Skeletal muscle satellite cell (primary cell): ENCODE measurements around the gene PPP2R3B.
A peak's percentile ranks its signal among the peaks of the same experiment; 100 is the strongest.

Experiments used
- H3K27me3 ChIP-seq: 2 replicates; pipeline ENCODE4 v1.7.0; 2013; ENCODE audit warnings: low read length; ENCODE audit not compliant: control insufficient read depth, insufficient read depth
- H3K36me3 ChIP-seq: 2 replicates; pipeline ENCODE4 v1.7.0; 2013; ENCODE audit warnings: mild to moderate bottlenecking, control low read depth, low read length; ENCODE audit not compliant: insufficient read depth
- H3K4me1 ChIP-seq: 2 replicates; pipeline ENCODE4 v1.7.0; 2013; ENCODE audit warnings: low read length; ENCODE audit not compliant: control insufficient read depth, insufficient read depth
- H3K4me2 ChIP-seq: 2 replicates; pipeline ENCODE4 v1.7.0; 2013; ENCODE audit warnings: mild to moderate bottlenecking, low read length
- H3K4me3 ChIP-seq: 2 replicates; pipeline ENCODE4 v1.7.0; 2013; ENCODE audit warnings: low read length
- H3K9ac ChIP-seq: 2 replicates; pipeline ENCODE4 v1.7.0; 2013; ENCODE audit warnings: mild to moderate bottlenecking, low read depth, low read length, moderate library complexity
- H3K9me3 ChIP-seq: replicated peaks from 2 replicates; pipeline ENCODE4 v1.7.0; 2013; ENCODE audit warnings: mild to moderate bottlenecking, control low read depth, low read length

Gene PPP2R3B

DNA sequence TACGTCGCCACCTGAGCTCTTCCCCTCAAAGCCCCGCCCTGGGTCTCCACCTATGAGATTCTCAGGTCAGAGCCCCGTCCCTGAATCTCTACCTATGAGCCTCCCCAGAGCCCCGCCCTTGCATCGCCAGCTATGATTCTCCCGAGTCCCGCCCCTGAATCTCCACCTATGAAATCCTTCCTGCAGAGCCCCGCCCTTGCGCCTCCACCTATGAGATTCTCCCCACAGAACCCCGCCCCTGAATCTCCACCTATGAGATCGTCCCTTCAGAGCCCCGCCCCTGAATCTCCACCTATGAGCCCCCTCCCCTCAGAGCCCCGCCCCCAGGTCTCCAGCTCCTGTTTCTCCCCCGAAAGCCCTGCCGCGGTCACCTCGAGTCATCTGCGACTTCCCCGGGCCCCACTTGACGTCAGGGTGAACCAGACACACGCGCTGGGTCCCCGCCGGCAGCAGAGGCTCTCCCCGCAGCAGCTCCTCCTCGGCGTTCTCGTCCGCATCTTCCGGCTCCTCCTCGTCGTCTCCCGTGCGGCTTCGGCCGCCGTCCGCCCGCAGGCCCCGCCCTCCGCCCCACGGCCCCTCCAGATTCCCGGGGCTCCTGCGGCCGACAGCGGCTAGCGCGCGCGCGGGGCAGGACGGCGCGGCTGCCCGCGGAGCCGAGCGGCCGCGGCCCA is 68.5 kb downstream of the PPP2R3B start:
- Histone ChIP-seq H3K4me3 (peak overlapping the region; percentile 95), H3K27me3 (no peaks in the 10 kb centered on the region), H3K4me1 (no peaks in the 10 kb centered on the region), H3K9ac (peak overlapping the region; percentile 95), H3K9me3 (no peaks in the 10 kb centered on the region), H3K36me3 (peaks cover 23% of the 10 kb centered on the region), H3K4me2 (peak overlapping the region; percentile 82)

DNA sequence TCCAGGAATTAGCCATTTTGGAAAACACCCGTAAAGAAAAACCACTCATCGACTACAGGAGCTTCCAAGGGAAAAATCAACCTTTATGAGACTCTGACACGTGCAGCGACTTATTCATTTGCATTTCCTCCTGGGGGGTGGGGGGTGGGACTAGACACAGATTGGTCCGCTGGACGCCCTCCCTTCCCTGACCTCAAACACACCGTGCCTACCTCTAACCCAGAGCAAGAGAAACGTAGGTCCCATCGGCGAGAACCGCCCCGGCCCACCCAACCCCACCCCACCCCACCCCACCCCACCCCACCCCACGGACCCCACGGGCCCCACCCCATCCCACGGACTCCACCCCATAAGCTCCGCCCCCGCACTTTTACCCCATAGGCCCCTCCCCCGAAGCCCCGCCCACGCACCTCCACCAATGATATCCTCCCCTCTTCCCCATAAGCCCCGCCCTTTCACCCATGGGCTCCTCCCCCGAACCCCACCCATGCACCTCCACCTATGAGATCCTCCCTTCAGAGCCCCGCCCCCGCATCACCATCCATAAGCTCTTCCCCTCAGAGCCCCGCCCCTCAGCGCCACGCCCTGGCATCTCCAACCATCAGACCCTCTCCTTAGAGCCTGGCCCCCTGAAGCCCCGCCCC is 69.2 kb downstream of the PPP2R3B start:
- Histone ChIP-seq H3K4me2 (peak overlapping the region; percentile 74), H3K9ac (peak overlapping the region; percentile 17), H3K36me3 (peaks cover 29% of the 10 kb centered on the region), H3K27me3 (no peaks in the 10 kb centered on the region), H3K4me3 (peak overlapping the region; percentile 71), H3K9me3 (no peaks in the 10 kb centered on the region), H3K4me1 (no peaks in the 10 kb centered on the region)

DNA sequence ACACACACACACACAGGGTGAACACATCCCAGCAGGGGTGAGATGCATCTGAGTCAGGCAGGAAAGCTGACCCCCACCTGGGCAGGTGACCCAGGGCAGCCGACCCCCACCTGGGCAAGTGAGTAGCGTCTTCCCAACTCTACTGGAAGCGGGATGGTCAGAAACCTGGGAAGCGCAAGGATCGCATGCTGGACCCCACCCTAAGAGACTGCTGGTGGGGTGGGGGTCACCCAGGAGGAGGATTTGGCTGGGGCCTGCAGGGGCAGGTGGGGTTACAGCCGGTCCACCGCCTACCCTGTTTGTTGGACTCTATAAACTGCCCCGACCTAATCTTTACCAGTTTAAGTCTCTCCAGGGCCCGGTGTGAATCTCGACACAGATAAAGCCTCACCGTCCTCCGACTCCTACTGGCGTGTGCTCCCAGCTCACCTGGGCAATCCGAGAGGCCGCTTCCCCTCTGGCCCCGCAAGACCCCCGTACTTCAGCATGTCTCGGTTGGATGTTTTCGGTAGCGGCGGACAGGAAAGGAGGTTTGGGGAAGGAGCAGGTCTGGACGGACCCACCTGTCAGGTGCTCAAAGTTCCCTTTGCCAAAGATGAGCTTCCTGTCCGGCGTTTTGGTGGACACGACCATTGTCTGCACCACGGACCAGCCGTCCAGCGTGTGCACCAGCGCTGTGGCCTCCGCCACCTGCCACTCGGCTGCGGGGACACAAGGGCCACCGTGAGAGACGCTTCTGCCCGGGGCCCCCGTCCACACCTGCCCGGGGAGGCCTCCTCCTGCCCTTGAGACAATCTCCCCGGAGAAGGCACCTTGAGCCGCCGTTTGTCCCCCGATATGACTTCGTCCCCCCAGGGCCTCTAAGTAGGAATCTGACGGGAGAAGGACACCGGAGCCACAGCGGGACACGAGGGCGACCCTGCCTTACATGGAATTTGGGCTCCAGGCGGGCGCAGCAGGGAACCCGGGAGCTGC is 70.1 kb downstream of the PPP2R3B start:
- no peak overlapping the region for H3K4me3 ChIP-seq
- H3K9ac ChIP-seq, result no peak overlapping the region
- H3K9me3 ChIP-seq, result no peaks in the 10 kb centered on the region

GRCh38 chrX:314781-315595 is 71.7 kb downstream of the PPP2R3B start:
- Histone ChIP-seq H3K4me3 (no peak overlapping the region), H3K4me1 (no peaks in the 10 kb centered on the region), H3K9ac (no peak overlapping the region), H3K9me3 (no peaks in the 10 kb centered on the region), H3K4me2 (no peak overlapping the region), H3K36me3 (peaks cover 52% of the 10 kb centered on the region), H3K27me3 (no peaks in the 10 kb centered on the region)

More for the DNA sequence above, 70.1 kb downstream of the PPP2R3B start:
- H3K4me1 ChIP-seq, result no peaks in the 10 kb centered on the region
- no peaks in the 10 kb centered on the region for H3K27me3 ChIP-seq
- peak overlapping the region; percentile 37 for H3K4me2 ChIP-seq
- peaks cover 38% of the 10 kb centered on the region for H3K36me3 ChIP-seq

DNA sequence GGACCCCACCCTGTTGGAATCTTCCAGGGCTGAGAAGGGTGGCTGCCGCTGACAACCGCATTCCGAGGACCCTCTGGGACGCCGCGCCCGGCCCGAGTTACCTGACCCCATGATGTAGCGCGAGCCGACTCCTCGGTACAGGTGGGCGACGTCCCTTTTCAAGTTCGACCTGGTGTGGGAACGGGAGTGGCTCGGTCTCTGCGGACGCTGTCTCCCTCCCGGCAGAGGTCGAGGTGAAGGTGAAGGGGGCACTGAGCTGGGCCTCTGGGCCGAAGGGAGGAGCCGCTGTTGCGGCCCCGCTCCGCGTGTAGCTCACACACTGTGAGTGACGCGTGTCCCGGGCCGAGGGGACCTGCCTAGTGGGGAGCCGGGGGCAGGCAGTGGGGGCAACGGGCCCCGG is 72.7 kb downstream of the PPP2R3B start:
- Histone ChIP-seq H3K4me1 (no peaks in the 10 kb centered on the region), H3K4me2 (no peak overlapping the region), H3K4me3 (no peak overlapping the region), H3K9ac (no peak overlapping the region), H3K9me3 (no peaks in the 10 kb centered on the region), H3K27me3 (no peaks in the 10 kb centered on the region), H3K36me3 (peaks cover 56% of the 10 kb centered on the region)

DNA sequence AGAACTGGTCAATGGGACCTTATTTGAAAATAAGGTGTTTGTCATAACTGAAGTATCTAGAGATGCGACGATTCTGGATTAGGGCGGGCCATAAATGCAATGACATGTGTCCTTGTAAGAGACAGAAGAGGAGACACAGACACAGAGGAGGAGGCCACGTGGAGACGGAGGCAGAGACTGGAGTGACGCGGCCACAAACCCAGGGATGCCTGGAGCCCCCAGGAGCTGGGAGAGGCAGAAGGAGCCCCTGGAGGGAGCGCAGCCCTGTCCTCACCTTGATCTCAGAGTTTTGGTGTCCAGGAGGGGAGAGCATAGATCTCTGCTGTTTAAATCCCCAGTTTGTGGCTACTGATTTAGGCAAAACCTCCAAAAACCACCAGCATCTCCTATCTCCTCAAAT is 73.2 kb downstream of the PPP2R3B start:
- Histone ChIP-seq H3K4me1 (no peaks in the 10 kb centered on the region), H3K27me3 (no peaks in the 10 kb centered on the region), H3K9ac (no peak overlapping the region), H3K4me2 (no peak overlapping the region), H3K9me3 (no peaks in the 10 kb centered on the region), H3K36me3 (peaks cover 59% of the 10 kb centered on the region), H3K4me3 (no peak overlapping the region)

GRCh38 chrX:312621-313331 is 73.9 kb downstream of the PPP2R3B start:
- H3K27me3 ChIP-seq, result no peaks in the 10 kb centered on the region
- H3K36me3 ChIP-seq, result peaks cover 62% of the 10 kb centered on the region
- H3K9ac ChIP-seq, result no peak overlapping the region
- H3K4me1 ChIP-seq, result no peaks in the 10 kb centered on the region
- H3K4me3 ChIP-seq, result no peak overlapping the region
- H3K4me2 ChIP-seq, result no peak overlapping the region
- H3K9me3 ChIP-seq, result no peaks in the 10 kb centered on the region

DNA sequence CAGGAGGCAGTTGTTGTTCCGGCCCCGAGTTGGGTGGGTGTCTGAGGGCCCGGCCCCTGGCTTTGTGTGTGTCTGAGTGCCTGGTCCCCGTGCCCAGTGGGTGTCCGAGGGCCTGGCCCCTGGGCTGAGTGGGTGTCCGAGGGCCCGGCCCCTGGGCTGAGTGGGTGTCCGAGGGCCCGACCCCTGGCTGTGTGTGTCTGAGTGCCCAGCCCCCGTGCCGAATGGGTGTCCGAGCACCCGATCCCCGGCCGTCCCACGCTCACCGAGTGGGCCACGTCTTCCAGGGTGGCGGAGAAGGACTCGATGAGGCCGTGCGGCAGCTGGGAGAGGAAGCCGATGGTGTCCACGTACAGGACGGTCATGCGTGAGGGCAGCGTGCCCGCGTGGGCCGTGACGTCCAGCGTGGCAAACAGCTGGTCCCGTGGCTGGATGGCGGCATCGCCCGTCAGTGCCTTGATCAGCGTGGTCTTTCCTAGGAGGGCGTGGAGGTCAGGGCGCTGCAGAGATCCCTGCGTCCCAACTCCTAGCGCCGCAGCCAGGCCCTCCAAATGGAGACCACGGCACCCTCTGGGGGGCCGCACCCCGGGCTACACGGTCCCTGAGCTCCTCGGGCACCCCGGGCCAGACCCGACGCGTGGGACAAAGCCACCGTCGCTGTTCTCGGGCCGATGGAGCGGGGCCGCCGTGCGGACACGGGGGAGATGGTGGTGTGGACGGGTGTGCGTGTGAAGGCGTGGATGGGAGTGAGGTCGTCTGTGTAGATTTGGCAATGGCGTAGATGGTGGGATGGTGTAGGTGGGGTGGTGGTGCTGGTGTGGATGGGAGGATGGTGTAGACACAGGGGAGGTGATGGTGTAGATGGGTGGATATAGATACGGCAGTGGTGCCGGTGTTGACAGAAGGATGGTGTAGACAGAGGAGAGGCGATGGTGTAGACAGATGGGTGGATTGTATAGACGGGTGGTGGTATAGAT is 75.3 kb downstream of the PPP2R3B start:
- H3K4me1 ChIP-seq, result no peaks in the 10 kb centered on the region
- H3K36me3 ChIP-seq, result peaks cover 62% of the 10 kb centered on the region
- no peak overlapping the region for H3K4me3 ChIP-seq

GRCh38 chrX:310621-311155 is 76.0 kb downstream of the PPP2R3B start:
- Histone ChIP-seq H3K4me1 (no peaks in the 10 kb centered on the region), H3K4me2 (no peak overlapping the region), H3K27me3 (no peaks in the 10 kb centered on the region), H3K9ac (no peak overlapping the region), H3K36me3 (peaks cover 65% of the 10 kb centered on the region), H3K9me3 (no peaks in the 10 kb centered on the region), H3K4me3 (no peak overlapping the region)

More for the DNA sequence above, 75.3 kb downstream of the PPP2R3B start:
- no peak overlapping the region for H3K4me2 ChIP-seq
- no peak overlapping the region for H3K9ac ChIP-seq
- H3K9me3 ChIP-seq, result no peaks in the 10 kb centered on the region
- H3K27me3 ChIP-seq, result no peaks in the 10 kb centered on the region
